Fibroblast of skin of abdomen (primary cell): Measurements from ENCODE around the gene KIF24.
"Not testable (repeated sequence)": the region's sequence is repeated elsewhere in the genome, so short reads cannot be mapped to it uniquely, and the experiment has no call there.

Experiments used
- DNase-seq: peaks from one replicate; pipeline ENCODE4 v3.0.0-alpha.2; 2013

Gene KIF24

DNA sequence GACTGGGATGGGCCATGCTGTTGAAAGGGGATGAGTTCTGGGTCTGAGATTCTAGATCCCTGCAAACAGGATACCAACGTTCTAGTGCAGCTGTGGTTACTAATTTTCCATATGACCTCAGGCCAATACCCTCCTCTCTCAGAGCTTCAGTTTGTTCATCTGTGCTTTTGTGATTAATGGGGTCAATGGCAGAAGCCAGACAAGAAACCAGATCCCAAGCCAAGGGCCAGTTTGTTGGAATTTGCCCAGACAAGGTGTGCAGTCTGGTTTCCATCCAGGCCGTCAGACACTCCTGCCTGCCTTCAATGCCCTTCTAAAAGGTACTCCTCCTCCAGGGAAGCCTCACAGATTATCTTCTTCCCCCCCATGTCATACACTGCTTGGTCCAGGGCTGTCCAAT, 36.2 kb upstream of the KIF24 start:
- DNase-seq, result no peak

- no peak for DNase-seq
Measured at GRCh38 chr9:34363619-34364351, 34.7 kb upstream of the KIF24 start.

- DNase-seq, result no peak
Measured at GRCh38 chr9:34362614-34363214, 33.6 kb upstream of the KIF24 start.

DNA sequence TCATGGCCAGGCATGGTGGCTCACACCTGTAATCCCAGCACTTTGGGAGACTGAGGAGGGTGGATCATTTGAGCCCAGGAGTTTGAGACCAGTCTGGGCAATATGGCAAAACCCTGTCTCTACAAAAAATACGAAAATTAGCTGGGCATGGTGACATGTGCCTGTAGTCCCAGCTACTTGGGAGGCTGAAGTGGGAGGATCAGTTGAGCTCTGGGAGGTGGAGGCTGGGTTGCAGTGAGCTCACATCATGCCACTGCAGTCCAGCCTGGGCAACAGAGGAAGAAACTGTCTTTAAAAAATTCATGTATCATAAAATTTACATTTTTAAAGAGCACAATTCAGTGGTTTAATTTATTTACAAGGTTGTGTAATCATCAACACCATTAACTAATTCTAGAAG, 23.9 kb upstream of the KIF24 start:
- DNase-seq, result not testable (repeated sequence)

GRCh38 chr9:34352122-34352652, 23.1 kb upstream of the KIF24 start:
- DNase-seq, result not testable (repeated sequence)

GRCh38 chr9:34349324-34349723, 20.3 kb upstream of the KIF24 start:
- no peak for DNase-seq

DNA sequence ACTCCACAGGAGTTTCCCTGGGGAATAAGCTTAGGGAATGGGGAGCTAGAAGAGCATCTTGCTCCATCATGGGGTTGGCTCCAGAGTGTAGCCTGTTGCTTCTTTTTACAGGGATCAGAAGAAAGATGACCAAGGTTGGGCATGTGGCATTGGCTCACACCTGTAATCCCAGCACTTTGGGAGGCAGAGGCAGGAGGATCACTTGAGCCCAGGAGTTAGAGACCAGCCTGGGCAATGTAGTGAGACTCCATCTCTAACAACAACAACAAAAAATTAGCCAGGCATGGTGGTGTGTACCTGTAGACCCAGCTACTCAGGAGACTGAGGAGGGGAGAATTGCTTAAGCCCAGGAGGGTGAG, 18.7 kb upstream of the KIF24 start:
- DNase-seq, result no peak

- DNase-seq, result no peak
Measured at GRCh38 chr9:34346873-34347799, 18.1 kb upstream of the KIF24 start.

DNA sequence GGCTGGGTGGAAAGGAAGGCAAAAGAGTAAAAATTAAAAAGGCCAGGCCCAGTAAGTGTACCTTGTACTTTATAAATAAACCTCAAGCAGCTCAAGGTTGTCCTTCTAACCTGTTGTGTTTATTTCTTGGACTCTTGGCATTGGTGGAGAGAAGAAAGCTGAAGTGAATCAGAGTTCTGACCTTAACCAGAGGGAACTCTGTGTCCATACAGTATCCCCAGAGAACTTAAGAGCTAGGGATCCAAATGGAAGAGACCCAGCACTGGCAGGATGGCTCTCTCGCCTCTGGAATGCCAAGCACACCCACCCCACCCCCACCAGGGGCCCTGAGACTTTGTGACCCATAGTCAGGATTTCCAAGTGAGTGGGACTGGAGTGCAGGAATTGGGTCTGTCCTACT, 14.5 kb upstream of the KIF24 start:
- DNase-seq, result no peak

GRCh38 chr9:34343090-34343489, 14.0 kb upstream of the KIF24 start:
- no peak for DNase-seq

DNA sequence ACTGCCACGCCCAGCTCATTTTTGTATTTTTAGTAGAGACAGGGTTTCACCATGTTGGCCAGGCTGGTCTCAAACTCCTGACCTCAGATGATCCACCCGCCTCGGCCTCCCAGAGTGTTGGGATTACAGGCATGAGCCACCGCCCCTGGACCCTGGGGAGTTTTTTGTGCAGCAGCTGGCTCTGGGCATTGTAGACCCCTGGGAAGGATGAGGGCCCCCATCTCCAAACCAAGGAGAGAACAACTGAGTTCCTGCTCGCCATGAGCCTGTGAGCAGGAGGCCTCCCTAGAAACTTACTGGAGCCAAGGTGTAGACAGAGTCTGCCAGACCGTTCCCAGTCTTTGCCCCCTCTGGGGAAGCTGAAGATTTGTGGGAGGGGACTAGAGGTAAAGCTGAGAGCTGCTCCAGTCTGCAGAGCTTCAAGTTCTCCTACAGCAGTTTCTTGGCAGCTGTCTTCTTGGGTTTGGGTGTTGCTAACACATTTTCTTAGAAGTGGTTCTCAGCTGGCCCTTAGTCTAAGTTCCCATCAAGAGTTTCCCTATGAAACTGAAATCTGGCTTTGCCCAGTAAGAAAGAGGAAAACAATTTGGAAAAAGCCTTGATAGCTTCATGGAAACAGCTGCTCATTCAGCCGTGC, 12.7 kb upstream of the KIF24 start:
- DNase-seq, result no peak

GRCh38 chr9:34338665-34339385, 9.8 kb upstream of the KIF24 start:
- no peak for DNase-seq

DNA sequence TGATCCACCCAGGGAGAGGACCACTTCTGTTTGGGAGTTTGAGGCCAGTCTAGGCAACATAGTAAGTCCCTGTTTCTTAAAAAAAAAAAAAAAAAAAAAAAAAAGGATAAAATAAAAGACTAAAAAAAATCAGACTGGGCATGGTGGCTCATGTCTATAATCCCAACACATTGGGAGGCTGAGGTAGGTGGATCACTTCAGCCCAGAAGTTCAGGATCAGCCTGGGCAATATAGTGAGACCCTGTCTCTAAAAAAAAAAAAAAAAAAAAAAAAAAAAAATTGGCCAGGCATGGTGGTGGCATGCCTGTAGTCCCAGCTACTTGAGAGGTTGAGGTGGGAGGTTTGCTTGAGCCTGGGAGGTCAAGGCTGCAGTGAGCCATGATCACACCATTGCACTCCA, 9.0 kb upstream of the KIF24 start:
- DNase-seq, result not testable (repeated sequence)

DNA sequence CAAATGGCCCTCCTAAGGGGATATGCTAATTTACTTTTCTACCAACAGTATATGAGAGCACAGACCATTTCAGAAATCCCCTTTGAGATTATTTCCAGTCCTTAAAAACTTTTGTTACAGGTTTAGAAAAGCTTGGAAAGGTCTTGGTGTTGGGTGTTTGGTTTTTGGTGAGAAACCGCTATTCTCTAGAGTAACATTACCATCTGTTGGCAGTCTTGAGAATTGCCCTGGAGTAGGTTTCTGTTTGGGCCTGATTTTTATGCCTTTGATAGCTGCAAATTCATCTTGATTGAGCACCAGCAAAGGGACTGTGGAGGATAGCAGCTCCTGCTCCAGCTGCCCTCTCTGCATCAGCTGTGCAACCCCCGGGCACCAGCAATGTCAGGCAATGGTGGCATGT, 8.3 kb upstream of the KIF24 start:
- no peak for DNase-seq

- DNase-seq, result no peak
Measured at GRCh38 chr9:34335376-34335775, 6.3 kb upstream of the KIF24 start.

DNA sequence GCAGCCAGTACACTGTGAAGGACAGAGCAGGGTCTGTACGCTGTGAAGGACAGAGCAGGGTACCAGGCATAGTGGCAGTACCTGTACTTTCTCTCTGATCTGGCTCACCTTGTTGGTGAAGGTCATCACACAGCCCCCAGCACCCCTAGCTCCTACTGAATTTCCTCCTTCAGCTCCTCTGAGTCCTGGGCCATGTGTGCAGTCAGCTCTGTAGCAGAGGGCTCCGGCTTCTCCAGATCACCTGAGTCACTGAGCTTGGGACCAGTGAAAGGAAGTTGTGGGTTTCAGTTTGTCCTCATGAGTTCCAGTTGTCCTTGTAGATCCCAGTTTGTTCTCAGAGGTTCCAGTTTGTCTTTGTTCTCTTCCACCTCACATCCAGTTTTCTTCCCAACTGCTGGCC, 5.8 kb upstream of the KIF24 start:
- DNase-seq, result no peak

GRCh38 chr9:34334337-34334824, 5.3 kb upstream of the KIF24 start:
- DNase-seq, result no peak

- no peak for DNase-seq
Measured at GRCh38 chr9:34333836-34334235, 4.8 kb upstream of the KIF24 start.

DNA sequence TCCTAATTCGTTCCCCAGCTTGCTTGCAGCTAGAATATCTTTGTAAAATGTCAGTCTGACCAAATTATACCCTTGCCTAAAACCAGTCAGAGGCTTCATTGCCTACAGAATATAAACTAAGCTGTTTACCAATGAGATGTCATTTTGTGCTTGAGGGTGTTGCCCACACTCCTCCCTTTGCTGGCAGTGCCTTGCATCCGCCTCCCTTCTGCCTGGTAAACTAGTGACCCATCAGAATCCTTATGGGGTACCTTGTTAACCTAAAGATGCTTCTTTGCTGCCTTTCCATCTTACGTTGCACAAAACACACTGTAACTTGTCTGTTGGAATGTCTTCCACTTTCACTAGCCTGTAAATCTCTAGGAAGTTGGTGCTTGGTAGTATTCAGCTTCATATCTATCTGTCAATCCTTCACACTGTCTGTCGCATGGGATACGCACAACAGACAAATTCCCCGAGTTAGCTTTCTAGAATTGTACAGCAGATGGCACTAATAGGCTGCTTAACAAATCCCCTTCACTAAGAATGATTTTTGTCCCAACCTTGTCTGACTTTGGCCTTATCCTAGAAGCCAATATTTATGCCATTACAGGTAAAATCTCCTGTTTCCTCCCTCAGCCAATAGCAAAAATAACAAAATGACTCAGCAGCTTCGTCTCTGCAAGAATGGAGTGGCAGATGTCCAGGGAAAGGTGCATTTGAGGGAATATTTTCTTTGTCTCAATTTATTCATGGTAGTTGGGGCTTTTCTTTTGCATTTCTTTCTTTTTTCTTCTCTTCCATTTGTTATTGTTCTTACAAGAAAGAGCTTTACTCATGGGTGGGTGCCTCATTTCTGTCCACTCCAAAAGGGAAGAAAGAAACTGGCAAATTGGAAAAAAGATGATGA, 3.3 kb upstream of the KIF24 start:
- peak; percentile 39 for DNase-seq

- no peak for DNase-seq
Measured at GRCh38 chr9:34331196-34331595, 2.1 kb upstream of the KIF24 start.

DNA sequence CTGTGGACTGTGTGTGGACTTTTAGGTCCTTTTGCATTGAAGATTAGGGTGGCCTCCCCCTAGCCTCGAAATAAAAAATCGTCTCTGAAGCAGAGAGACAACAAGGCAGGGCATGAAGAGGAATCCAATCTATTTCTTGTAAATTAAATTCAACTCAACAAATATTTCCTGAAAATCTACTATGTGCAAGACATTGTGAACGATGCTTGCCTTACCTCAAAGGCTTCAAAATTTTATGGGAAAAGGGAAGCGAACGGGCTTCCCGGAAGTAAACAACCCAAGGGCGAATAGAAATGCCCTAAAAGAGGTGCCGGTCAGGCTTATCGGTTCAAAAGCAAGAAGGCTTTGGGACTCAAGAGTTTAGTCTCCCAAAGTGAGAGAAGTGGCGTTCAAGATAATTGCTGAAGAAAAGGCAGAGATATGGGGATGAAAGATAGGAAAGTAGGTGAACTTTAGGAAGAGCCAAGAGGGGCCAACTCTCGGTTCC, 525 bp downstream of the KIF24 start:
- DNase-seq, result no peak
